HG03135 (cell line): Measurements from ENCODE around the gene CLDND1.

Source experiments
- ATAC-seq: cut with Tn5 transposase; IDR thresholded peaks from one replicate; pipeline ENCODE4 v1.9.1; 2021; ENCODE audit warnings: mild to moderate bottlenecking, moderate library complexity; ENCODE audit not compliant: unreplicated experiment

The CLDND1 gene

GRCh38 chr3:98552232-98553020 is 29.7 kb upstream of the CLDND1 start:
- ATAC-seq: no peak

GRCh38 chr3:98551754-98552153 is 29.1 kb upstream of the CLDND1 start:
- ATAC-seq: no peak

- no peak for ATAC-seq
These were observed 28.5 kb upstream of the CLDND1 start for GRCh38 chr3:98551236-98551635.

GRCh38 chr3:98550833-98551232 is 28.1 kb upstream of the CLDND1 start:
- no peak for ATAC-seq

GRCh38 chr3:98548544-98548943 is 25.8 kb upstream of the CLDND1 start:
- ATAC-seq: no peak

- no peak for ATAC-seq
These were observed 23.2 kb upstream of the CLDND1 start for GRCh38 chr3:98545940-98546339.

- ATAC-seq: no peak
These were observed 19.9 kb upstream of the CLDND1 start for GRCh38 chr3:98542623-98543022.

- ATAC-seq: no peak
These were observed 19.0 kb upstream of the CLDND1 start for GRCh38 chr3:98541695-98542094.

- peak; percentile 48 for ATAC-seq
These were observed 17.6 kb upstream of the CLDND1 start for GRCh38 chr3:98540346-98540745.

GRCh38 chr3:98536456-98537017 is 13.8 kb upstream of the CLDND1 start:
- ATAC-seq: peak; percentile 76

- ATAC-seq: no peak
These were observed 12.0 kb upstream of the CLDND1 start for GRCh38 chr3:98534734-98535133.

- no peak for ATAC-seq
These were observed 11.5 kb upstream of the CLDND1 start for GRCh38 chr3:98534168-98534567.

GRCh38 chr3:98532709-98533571 is 10.2 kb upstream of the CLDND1 start:
- no peak for ATAC-seq

GRCh38 chr3:98532275-98532637 is 9.6 kb upstream of the CLDND1 start:
- no peak for ATAC-seq

- no peak for ATAC-seq
These were observed 9.0 kb upstream of the CLDND1 start, which contains the start of gene GPR15 for GRCh38 chr3:98531622-98532274. GPR15 (plus strand) TSS chr3:98531978; CDS start chr3:98532034, 56 bp downstream.

GRCh38 chr3:98530676-98531075 is 8.0 kb upstream of the CLDND1 start:
- ATAC-seq: no peak

- ATAC-seq: no peak
These were observed 7.3 kb upstream of the CLDND1 start for GRCh38 chr3:98529856-98530459.

- ATAC-seq: no peak
These were observed 6.0 kb upstream of the CLDND1 start for GRCh38 chr3:98528474-98529346.

- ATAC-seq: no peak
These were observed 2.8 kb upstream of the CLDND1 start for GRCh38 chr3:98525494-98525893.
